SIG-M5 treated with dmso at 0.1 percent for 504 hours (cell line): ENCODE data around the gene TOR2A.
A peak's percentile ranks its signal among the peaks of the same experiment; 100 is the strongest.

Experiments
- DNase-seq: peaks from one replicate; lab custom pipeline; 2025; ENCODE audit not compliant: unreplicated experiment; lab: John Stamatoyannopoulos, UW

The TOR2A gene

GRCh38 chr9:127744398-127745110 lies 9.5 kb upstream of the TOR2A start:
- DNase-seq, result no peak

- DNase-seq, result no peak
Observed at GRCh38 chr9:127742435-127743088, 7.5 kb upstream of the TOR2A start.

DNA sequence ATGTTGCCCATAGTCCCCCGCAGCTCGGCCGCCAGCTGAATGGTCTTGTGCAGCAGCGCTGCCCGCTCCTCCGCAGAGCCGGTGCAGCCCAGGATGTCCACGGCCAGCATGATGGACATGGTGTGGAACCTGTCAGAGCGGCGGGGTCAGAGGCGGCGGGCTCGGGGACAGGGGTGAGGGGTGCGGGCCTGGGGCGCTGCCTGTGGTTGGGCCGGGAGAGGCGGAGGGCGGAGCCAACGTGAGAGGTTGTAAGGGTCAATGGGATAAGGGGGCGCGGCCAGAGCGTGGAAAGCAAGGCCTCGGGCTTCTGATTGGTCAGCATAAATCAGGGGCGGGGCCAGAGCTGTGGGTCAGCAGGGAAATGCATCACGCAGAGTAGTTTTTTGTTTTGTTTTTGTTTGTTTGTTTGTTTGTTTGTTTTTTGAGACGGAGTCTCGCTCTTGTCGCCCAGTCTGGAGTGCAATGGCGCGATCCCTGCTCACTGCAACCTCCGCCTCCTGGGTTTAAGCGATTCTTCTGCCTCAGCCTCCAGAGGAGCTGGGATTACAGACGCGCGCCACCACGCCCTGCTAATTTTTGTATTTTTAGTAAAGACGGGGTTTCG lies 6.8 kb upstream of the TOR2A start:
- DNase-seq, result no peak

- DNase-seq, result no peak
Observed at GRCh38 chr9:127739614-127740330, 4.7 kb upstream of the TOR2A start.

DNA sequence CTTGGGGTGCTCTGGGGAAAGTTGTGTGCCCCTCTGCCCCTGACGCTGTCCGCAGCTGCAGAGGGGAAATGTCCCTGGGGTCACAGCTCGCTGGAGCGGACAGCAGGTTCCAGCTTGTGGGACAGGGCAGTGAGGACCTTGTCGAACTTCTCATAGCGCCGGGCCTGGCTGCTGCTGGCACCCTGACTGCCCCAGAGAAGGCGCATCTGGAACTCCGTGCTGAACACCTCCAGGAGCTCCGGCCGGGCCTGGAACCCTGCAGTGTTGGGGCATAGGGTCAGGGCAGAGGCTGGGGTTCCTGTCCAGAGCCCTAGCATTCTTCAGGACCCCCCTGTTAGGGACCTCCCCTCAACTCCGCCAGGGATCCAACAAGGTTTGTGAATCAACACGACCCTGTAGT lies 3.6 kb upstream of the TOR2A start:
- DNase-seq, result no peak

GRCh38 chr9:127735530-127736185 lies 564 bp upstream of the TOR2A start:
- DNase-seq, result no peak

DNA sequence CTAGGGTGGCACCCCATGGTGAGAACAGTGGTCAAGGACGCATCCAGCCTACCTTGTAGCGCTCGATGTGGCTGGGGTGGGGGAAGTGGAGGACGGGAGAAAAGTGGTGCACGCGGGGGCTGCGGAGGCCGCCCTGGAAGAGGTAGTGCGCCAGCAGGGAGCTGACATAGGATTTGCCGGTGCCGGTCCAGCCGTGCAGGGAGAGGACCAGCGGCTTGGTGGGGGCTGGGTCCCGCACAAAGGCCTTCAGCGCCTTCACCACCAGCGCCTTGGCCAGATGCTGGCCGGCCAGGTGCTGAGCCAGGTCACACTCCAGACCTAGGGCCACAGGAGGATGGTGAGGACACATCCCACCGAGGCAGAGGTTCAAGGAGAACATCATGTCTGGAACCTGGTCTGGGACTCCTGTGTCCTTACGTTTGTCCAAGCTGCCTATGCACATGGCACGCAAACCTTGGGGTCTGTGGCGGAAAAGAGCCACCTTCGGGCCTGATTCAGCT lies 797 bp downstream of the TOR2A start:
- DNase-seq, result no peak

GRCh38 chr9:127733614-127734013 lies 1.5 kb downstream of the TOR2A start:
- peak; percentile 41 for DNase-seq

DNA sequence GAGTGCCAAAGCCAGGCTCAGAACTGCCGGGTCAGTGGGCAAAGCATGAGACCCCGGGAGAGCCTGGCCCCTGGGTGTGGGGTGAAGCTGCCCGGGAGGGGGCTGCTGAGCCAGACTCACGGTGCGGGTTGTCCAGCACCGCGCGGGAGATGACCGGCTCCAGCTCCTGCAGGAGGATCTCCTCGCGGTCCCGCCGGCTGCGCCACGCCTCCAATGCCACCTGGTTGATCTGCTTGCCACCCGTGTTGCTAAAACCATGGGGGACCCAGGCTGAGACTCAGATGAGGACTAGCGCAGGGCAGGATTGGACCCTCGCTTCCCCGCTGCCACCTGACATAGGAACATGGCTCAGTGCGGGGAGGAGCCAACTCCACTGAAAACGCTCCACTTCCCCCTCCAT lies 2.6 kb downstream of the TOR2A start:
- DNase-seq, result no peak

- no peak for DNase-seq
Observed at GRCh38 chr9:127731938-127732337, 3.2 kb downstream of the TOR2A start.

- no peak for DNase-seq
Observed at GRCh38 chr9:127730799-127731410, 4.2 kb downstream of the TOR2A start.

DNA sequence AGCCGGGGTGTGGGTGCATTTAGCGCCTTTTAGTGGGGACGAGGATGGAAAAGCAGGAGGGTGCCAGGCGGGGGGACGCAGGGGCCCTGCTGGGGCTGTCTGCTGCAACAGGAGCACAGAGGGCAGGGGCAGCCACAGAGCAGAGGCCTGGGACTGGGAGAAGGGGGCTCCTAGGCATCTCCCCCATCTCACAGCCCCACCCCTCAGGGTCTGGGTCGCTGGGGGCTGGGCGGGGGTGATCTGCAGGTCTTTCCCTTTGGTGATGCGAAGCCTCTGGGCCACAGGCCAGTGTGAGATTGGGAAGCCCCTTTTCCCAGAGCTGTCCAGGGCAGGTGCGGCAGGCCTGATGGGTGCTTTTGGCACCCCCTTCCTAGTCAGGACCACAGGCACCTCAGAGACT lies 4.8 kb downstream of the TOR2A start:
- no peak for DNase-seq

- no peak for DNase-seq
Observed at GRCh38 chr9:127729522-127730256, 5.4 kb downstream of the TOR2A start.

GRCh38 chr9:127728808-127729207 lies 6.3 kb downstream of the TOR2A start:
- no peak for DNase-seq

- DNase-seq, result no peak
Observed at GRCh38 chr9:127726871-127727270, 8.2 kb downstream of the TOR2A start.

- no peak for DNase-seq
Observed at GRCh38 chr9:127724012-127724411, 11.1 kb downstream of the TOR2A start.

DNA sequence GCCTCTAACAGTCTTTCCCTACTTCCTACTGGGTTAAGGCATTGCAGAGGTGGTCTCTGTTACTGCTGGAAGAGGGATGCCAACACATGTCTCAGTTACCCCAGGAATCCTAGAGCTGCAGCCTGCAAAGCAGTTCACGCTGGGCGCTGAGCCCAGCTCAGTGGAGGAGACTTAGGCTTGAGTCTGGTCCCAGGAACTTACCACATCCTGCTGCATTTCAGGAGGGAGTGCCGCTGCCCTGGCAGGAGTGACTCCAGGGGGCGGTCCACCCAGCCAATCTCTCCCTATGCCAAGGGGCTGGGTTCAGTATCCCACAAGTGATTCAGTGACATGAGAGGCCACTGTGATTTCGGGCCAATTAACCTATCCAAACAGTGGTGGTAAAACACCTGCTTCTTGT lies 11.7 kb downstream of the TOR2A start:
- DNase-seq, result no peak

- no peak for DNase-seq
Observed at GRCh38 chr9:127723013-127723412, 12.1 kb downstream of the TOR2A start.

GRCh38 chr9:127722055-127722745 lies 12.9 kb downstream of the TOR2A start:
- DNase-seq, result no peak
